22Rv1 (cell line): ENCODE data around the gene GALK2.

ENCODE experiments used
- H3K27ac ChIP-seq: fragments of 450-650 bp; 2 replicates; pipeline ENCODE4 v1.5.1; 2017
- ZFX ChIP-seq: fragments of 450-650 bp; IDR thresholded peaks from 2 replicates; pipeline ENCODE4 v1.6.1; 2017; ENCODE audit warnings: antibody characterized with exemption, borderline replicate concordance
- TF ChIP-seq, protein P1 (sequence below): fragments of 450-650 bp; IDR thresholded peaks from 2 replicates; pipeline ENCODE4 v1.5.1; 2017; ENCODE audit warnings: mild to moderate bottlenecking

Gene GALK2

DNA sequence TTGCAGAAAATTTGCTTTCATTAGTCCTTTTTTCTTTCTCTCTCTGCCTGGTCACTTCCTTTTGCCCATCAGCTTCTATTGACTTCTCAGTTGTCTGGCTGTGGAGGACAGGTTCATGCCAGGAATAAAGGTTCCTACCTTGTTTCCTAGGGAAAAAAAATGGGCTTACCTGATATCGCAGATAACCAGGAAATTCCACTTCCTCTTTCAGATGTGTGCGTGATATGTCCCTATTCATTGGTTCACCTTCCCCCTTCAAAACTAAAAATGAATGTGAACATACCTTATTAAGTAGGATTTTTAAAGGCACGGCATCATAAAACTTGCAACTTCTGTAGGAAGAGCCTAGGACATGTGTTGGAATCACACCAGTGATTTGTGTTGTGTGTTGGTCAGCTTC, 133.0 kb downstream of the GALK2 start:
- TF ChIP-seq ZFX = no peak
- TF ChIP-seq, protein P1, sequence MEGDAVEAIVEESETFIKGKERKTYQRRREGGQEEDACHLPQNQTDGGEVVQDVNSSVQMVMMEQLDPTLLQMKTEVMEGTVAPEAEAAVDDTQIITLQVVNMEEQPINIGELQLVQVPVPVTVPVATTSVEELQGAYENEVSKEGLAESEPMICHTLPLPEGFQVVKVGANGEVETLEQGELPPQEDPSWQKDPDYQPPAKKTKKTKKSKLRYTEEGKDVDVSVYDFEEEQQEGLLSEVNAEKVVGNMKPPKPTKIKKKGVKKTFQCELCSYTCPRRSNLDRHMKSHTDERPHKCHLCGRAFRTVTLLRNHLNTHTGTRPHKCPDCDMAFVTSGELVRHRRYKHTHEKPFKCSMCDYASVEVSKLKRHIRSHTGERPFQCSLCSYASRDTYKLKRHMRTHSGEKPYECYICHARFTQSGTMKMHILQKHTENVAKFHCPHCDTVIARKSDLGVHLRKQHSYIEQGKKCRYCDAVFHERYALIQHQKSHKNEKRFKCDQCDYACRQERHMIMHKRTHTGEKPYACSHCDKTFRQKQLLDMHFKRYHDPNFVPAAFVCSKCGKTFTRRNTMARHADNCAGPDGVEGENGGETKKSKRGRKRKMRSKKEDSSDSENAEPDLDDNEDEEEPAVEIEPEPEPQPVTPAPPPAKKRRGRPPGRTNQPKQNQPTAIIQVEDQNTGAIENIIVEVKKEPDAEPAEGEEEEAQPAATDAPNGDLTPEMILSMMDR = no peak
- H3K27ac ChIP-seq = no peak overlapping the region

DNA sequence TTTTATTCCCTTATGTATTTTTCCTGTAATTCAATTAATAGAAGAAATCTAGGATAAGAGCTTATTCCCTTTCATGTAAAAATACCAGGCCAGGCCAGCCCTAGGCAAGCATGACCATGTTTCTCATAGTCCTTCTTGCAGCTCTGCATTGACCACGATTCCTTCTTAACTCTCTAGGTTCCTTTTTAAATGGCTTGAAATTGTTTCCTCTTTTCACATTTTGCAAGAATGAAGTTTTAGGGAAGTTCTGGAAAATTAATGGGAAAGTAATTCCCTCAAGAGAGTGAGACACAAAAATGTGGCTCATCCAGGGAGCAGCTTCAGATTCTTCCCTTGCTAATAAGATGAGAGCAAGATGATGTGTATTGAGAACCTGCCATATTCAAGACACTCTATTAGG, 136.5 kb downstream of the GALK2 start:
- TF ChIP-seq ZFX = no peak
- TF ChIP-seq, protein P1 = no peak
- H3K27ac ChIP-seq = no peak overlapping the region

DNA sequence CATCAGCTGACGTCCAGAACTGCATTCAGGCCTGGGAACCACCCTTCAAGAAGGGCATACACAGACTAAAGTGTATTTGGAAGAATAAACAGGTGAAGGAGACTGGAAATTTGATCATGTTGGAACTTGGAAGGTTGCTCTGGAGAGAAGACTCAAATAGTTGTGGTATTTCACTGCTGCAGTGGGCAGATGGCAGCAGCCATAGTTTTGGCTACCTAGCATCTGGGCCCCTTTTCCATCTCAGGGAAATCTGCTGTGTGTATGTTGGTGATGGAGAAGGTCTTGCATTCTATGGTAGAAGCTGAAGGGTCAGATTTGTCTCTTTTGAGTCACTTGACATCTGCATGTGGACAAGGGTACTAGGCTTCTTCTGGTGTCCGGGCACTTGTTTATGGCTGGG, 138.6 kb downstream of the GALK2 start:
- no peak overlapping the region for H3K27ac ChIP-seq
- no peak for TF ChIP-seq ZFX
- TF ChIP-seq, protein P1 = no peak

DNA sequence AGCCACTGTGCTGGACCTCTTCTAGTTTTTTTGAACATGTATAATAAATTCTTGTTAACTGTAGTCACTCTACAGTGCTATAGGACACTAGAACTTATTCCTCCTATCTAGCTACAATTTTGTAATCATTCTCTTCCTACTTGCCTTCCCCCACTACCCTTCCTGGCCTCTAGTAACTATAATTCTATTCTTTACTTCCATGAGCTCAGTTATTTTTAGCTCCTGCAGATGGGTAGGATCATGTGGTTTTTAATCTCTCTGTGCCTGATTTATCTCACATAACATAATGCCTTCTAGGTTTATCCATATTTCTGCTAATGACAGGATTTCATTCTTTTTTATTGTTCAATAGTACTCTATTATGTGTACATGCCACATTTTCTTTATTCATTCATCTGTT, 139.8 kb downstream of the GALK2 start:
- no peak overlapping the region for H3K27ac ChIP-seq
- TF ChIP-seq, protein P1 = no peak
- TF ChIP-seq ZFX = no peak

DNA sequence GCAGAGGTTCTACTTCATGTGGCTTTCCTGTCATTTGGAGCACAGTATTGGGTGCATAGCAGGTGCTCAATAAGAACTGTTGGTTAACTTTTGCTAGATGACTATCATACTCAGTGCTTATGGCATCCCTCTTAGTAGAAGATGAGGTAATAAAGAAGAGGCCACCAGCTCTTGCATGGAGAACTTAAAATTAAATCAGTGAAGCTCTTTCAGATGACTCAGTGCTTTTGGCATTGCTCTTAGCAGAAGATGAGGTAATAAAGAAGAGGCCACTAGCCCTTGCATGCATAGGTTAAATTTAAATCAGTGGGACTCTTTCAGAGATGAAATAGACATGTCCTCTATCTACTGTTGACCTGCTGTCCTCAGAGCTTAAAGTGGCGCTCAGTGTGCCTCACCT, 143.6 kb downstream of the GALK2 start:
- TF ChIP-seq, protein P1 = no peak
- TF ChIP-seq ZFX = no peak
- no peak overlapping the region for H3K27ac ChIP-seq

DNA sequence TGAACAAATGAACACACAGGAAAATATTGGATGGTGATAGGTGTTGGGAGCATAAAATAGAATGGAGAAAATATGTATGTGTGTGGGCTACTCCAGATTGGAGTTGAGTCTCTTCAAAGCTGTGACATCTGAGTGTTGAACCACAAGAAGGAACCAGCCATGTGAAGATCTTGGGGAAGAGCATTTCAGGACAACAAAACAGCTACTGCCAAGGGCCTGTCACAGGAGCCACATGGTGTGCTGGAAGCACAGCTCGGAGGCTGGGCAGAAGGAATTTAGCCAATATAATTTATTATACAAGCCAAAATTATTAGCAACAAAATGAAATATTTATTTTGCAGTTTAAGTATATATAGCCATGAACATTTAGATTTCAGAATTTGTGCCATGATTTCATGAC, 144.7 kb downstream of the GALK2 start:
- TF ChIP-seq ZFX = no peak
- TF ChIP-seq, protein P1 = no peak
- no peak overlapping the region for H3K27ac ChIP-seq

DNA sequence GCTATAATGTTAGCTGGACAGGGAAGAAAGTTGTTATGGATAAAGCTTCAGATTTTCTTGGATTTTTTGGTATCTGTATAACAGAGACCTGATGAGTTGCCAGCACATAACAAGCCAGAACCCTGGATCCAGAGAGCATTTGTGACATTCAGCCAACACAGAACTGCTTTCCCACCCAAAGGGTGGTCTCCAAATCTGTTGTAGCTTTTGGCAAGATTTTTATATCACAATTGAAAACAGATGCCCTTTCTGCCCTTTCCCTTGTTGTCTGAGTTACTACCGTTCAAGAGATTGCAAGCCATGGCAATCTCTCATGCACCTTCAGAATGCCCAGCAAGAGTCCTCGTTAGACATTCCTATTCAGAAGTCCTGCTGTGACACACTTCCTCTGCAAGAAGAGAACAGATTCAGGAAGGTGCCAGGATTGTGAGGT, 145.4 kb downstream of the GALK2 start:
- TF ChIP-seq, protein P1 = no peak
- no peak for TF ChIP-seq ZFX
- no peak overlapping the region for H3K27ac ChIP-seq
